GM19023 (cell line): ENCODE data around the gene GFOD2.

Source experiments
- ATAC-seq: cut with Tn5 transposase; IDR thresholded peaks from one replicate; pipeline ENCODE4 v1.9.1; 2021; ENCODE audit warnings: mild to moderate bottlenecking, moderate library complexity; ENCODE audit not compliant: unreplicated experiment

Gene GFOD2

GRCh38 chr16:67647681-67648080, 71.4 kb downstream of the GFOD2 start:
- no peak for ATAC-seq

GRCh38 chr16:67647111-67647651, 71.9 kb downstream of the GFOD2 start:
- ATAC-seq = no peak

GRCh38 chr16:67645397-67646121, 73.6 kb downstream of the GFOD2 start:
- no peak for ATAC-seq

GRCh38 chr16:67644038-67644437, 75.1 kb downstream of the GFOD2 start:
- ATAC-seq = no peak

- ATAC-seq = no peak
These were observed 77.1 kb downstream of the GFOD2 start for GRCh38 chr16:67641779-67642708.

- no peak for ATAC-seq
These were observed 81.5 kb downstream of the GFOD2 start for GRCh38 chr16:67637625-67638024.

- no peak for ATAC-seq
These were observed 82.4 kb downstream of the GFOD2 start for GRCh38 chr16:67636713-67637112.

- ATAC-seq = no peak
These were observed 86.5 kb downstream of the GFOD2 start for GRCh38 chr16:67632415-67633172.

GRCh38 chr16:67628216-67628615, 90.9 kb downstream of the GFOD2 start:
- ATAC-seq = no peak
